NCI-H2227 (cell line): ENCODE measurements around the gene BABAM2.

Experiments
- DNase-seq: peaks from one replicate; lab custom pipeline; 2025; ENCODE audit not compliant: unreplicated experiment; lab: John Stamatoyannopoulos, UW

The BABAM2 gene

DNA sequence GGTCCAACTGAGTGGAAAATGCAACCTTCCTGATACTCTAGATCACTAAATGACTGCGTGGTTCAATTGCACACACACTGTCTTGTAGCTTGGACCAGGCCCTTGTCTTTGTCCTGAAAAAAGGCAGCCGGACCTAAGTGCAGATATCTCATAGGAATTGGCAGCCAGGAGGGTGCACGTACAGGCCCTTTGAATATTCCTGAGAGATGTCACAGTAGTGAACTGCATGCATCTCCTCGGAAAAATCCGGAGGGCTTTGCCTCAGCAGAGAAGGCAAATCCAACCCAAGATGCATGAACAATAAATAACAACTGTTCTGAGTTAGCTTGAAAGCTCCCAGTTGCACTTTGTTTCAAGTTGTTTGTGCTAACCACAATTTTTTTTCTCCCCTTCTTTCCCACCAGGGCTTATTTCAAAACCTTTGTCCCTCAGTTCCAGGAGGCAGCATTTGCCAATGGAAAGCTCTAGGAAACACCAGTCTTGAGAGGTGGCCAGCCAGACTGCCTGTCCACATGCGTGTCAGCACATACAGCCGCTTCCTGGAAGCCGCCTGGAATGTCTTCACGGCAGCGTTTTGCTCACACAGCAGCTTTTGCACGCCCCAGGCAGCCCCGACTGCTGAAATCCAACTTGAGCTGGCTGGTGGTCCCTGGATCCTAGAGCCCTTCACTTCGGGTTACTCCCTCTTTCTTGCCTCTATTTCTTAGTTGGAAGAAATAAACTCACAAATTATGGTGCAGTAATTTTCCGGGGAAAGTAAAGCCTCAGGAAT lies 447.7 kb downstream of the BABAM2 start:
- no peak for DNase-seq

DNA sequence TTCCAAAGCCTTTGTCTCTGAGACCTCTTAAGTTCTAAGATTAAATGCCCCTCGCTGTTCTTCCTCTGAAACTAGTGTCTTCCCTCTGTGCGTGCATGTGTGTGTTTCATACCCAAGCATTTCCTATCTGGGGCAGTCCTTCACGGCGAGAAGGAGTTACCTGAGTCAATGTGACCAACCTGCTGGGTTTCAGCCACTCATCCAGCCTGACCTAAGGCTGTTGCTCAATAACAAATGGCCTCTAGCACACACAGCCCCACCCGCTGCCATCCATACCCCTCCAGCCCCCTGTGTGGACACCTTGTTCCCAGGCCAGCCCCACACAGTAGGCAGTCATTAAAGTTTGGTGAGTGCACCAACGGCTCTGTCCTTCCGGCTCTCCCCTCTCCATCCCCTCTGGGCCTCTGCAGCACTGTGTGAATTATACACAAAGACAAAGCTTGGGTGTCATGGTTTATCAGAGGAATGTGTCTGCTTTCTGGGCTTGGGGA lies 448.3 kb downstream of the BABAM2 start:
- no peak for DNase-seq

DNA sequence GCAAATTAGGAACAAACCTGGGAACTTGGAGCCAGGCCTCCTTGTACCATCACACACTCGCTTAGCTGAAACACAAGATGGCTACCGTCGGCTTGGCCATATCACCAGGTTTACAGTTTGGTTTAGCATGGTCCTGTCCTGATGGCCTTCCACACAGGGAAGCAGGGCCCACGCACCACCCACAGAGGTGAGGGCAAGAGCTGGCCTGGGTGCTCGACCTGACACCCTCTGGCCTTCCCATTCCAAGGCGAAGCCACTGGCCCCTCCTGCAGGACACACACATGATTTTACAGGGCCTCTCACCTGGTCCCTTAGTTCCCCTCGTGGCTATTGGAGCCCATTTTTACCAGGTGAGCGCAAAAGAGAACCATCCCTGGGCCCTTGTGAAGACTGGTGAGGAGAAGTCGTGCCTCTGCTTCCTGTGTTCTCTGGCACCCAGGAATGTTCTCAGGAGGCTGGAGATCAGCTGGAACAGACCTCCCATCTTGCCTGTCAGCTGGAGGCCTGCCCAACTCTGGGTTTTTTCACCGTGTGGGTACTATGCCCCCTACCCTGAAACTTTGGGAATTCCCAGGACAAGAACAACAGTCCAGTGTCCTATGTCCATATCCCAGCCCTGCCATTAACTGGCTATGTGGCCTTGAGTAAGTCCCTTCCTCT lies 449.1 kb downstream of the BABAM2 start:
- no peak for DNase-seq

DNA sequence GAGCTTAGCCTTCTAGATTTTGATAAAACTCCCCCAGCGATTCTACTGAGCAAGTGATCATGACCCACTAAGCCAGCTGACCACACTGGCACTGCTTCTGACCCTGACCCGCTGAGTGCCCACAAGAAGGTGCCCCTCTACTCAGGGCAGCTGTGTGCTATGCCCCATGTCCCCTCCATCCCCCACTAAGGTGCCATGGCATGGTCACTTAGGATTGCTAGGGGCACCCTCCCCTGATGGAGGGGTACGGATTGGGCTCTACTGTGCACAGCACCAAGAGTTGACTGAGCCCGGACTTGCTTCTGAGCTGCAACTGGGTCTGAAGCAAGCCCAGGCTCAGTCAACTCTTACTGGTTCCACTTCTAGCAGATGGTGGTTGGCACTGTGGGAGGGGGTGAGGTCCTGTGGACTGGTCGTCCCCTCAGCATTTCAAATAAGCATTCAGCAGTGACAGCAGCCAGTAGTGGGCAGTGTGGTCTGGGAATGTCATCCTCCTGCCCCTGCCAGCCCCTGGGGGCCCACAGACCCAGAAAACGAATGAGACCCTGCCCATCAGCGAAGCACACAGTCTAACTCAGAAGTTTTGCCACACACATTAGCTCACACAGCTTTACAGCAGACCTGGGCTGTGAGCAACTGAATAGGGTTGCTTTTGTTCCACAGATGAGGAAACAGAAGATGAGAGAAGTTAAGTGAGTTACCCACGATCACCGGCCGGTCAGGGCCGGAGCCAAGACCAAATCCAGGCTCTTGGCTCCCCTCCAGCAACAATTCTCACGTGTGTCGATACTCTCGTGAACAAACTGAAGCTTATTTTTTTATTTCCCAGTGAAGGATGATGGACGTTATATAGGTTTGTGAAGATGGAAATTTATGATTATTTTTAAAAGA lies 450.0 kb downstream of the BABAM2 start:
- DNase-seq: no peak

DNA sequence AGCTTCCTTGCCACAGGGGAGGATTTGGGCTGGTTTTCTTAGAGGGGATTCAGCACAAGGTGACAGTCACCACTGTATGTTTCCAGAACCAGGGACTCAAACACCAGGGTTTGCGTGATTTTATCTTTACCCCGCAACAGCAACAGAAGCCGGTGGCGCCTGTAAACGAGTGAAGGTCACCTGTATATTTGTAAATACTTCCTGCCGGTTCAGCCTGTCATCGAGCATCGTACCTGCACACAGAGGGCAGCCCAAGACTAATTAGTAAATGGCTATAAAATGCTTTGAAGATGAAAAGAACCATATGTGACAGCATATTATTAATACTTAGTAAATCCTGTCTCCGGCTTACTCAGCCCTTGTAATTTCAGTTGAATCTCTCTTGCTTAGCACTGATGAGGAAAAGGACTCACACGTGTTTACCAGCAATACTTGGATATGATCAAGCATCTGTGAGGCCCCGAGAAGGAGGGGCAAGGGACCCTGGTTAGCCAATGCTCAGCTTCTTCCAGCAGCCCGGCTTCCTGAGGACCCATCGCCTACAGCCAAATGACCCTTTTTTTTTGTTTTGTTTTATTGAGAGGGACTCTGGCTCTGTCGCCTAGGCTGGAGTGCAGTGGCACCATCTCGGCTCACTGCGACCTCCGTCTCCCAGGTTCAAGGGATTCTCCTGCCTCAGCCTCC lies 450.8 kb downstream of the BABAM2 start:
- DNase-seq: no peak

DNA sequence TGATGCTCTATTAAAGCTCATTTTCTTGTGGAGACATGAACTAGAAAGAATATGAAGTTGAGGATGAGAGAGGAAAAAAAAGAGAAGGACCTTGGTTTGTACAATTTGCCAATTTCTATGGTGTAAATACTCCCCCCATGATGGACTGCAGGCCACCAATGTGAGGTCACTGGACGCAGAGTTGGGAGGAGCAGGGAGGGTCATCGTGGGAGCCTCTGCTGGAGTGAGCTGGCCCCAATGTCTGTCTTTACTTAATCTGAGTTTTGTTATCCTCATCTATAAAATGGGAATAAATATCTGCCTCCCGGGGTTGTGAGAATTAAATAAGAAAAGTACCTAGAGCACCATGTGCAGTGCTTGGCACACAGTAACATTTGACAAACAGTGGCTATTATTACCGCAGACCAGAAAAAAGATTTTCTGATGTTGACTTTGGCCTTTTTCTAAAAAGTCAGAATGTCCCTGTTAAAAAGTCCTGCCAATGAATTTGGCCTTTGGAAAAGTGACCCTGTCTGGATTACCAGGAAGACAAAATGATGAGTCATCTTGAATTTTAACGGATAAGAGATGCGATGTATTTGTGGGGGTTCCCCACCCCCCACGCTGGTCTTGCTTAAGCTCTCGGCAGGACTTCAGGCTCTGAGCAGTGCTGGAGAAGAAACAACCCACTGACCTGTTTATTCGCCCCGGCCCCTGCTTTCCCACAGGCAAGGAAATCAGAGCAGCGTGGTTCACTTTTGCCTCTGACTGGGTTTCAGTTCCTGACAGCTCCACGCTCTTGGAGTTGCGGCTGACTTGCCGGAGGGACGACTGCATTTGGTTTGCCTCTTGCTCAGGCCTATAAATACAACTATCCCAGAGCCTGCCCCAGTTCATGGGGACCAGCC lies 451.8 kb downstream of the BABAM2 start:
- DNase-seq: no peak

DNA sequence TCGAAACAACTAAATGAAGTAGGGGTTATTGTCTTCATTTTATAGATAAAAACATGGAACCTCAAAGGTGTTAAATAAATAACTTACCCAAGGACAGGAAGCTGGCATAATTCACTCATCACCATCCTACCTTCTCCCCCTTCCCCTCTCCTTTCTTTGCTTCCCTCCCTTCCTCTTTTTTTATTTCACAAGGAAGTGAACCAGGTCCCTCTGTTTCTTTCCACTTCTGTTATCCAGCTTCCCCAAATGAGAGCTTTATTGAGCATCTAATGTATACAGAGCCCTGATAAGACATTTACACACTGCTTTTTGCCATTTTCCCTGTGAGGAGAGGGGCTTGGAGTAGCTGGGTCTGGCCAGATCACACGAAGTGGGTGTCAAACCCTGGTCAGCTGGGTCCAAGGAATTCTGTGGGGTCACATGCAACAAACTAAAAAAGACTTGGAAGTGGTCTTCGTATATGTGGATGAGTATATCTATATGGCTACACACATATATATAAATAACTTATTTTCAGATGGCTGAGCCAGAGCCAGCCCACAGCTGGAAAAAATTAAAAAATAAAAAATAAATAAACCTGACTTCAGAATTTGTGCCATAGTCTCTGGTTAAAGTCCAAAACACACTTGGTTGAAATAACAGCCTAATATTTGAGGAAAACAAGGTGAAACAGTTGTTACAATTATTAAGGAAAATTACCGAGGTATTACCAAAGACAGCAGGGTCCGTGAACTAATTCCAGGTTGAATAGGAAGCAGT lies 452.8 kb downstream of the BABAM2 start:
- no peak for DNase-seq

DNA sequence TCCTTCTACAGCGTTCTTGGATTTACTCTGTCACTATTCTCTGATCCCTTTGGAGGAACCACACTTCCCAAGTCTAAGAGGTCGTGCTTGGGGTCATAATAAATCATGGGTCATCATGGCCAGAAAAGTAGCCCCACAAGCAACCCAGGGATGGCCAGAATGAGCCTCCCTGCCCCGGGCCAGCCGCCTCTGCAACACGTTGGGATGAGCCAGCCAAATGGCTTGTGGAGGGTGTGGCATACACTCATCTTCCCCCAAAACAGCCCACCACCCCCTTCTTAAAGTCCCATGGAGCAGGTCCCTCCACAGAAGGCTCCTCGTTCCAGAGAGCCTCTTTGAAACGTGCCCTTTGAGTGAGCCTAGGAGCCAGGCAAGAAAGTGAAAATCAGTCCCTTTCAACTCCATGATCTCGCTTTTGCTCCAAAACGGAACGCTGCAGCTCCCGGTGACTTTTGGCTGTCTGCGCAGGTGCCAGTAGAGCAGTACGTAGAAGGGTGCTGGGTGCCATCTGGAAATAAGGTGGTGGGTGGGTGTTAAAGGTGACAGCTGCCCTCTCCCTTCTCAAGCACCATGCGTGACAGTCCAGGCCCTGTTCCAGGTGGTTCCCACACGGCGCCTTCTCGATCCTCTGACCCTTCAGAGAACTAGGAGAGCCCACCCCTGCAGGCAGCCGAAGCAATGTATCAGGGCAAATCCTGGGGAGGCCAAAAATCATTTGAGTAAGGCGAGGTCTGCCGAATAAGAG lies 453.6 kb downstream of the BABAM2 start:
- DNase-seq: no peak

DNA sequence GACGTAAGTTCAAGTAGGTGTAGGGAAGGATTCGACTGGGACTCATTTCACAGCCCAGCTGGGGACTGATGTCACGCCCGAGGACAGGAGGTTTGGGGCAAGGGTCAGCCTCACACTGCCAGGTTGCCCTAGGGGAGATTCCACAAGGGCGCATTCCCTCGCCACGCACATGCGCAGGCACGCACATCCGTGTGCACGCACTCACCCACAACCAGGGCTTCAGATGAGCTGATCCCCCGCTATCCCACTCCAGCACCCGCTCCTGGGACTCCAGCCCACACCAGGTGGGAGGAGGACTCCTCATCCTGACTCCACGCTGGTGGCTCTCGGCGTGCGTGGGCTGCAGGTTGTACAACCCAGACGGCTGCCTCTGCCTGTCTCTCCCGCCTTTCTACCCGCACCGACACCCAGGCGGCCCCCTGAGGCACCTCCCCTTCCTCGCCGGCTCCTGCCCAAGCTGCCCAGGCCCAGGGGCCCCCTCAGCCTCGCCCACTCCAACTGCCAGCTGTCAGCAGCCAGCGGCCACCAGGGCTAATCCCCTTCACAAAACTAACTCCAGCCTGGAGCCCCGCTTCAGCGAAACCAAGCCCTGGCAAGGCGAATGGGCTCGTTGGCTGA lies 454.3 kb downstream of the BABAM2 start:
- DNase-seq: no peak

DNA sequence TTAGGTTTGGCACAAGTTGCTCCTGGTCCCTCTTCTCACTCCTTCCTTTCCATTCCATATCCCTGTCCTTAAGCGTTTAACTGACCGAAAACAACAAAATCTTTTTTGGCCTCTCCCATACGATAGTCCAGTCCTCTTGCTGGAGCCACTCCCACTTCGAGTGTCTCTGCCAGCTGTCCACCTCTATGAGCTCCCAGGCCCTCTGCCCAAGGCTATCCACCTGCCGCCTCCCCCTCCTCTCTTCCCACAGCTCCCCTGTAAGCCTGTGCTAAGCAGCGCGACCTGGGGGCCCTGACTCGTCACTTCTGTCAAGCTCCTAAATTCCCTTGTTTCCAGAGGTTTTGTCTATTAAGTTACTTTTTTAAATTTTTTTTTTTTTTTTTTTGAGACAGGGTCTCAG lies 455.1 kb downstream of the BABAM2 start:
- no peak for DNase-seq

DNA sequence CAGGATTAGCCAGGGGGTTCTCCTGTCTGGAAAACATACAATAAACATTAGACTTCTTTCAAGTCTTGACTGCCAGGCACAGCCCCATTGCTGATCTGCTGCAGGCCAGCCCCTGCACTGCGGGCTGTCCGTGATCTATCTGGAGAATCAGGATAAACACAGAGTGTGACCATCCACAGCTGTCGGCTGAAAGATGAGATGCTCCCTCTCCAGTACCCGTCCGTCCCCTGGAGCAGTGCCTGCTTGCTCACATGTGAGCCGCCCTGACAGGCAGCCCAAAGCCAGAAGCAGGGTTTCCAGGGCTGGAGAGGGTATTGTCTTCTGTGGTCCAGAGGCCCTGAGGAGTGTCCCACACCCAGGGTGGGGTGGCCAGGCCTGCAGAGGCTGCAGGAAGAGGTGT lies 456.1 kb downstream of the BABAM2 start:
- no peak for DNase-seq

DNA sequence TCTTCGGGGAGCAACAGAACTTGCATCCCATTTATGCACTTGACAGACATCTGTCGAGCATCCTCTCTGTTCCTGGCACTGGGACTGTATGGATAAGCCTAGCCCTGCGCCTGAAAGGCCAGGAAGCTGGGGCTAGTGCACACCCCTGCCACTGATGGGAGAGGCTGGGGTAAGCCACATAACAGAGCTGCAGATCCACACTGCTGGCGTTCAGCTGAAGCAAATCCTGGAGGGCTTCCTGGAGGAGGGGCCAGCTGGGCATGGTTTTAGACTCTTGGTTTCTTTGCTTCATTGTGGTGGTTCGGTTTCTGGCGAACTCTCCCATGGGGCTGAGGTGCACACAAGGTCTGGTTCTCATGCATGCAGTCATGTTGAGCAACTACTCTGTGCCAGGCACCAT lies 456.7 kb downstream of the BABAM2 start:
- DNase-seq: no peak

DNA sequence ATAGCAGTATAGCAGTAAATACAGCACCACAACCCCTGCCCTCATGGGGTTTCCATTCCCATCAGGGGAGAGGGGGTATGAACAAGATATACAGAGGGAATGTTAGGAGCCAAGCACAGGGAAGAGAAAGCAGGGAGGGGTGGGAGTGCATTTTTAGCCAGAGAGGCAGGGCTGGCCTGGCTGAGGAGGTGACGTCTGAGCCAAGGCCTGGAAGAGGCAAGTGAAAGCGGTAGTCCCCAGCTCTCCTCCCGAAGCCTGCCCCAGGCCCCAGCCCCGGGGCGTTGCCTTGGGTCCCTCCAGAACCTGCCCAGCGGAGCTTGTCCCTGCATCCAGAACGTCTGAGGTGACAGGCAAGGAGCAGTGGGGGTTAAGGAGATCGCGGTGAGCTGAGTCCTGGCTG lies 457.1 kb downstream of the BABAM2 start:
- DNase-seq: no peak

DNA sequence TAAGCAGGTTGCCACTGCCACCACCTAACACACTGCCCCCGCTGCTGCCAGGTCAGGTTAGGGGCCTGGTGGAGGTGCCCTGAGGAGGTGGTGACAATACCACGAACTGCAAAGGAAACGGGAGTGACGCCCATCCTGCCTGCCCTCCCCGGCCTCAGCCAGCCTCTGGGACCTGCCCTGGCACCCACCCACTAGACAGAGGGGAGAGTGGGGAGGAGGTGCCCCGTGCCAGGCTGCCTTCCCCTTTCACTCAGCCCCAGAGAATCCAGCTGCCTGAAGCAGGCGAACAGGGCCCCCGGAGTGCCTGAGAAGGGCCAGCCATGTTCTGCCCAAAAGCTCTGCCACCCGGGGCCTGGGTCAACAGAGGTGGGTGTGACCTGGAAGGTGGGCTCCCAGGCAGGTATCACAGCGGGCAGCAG lies 457.6 kb downstream of the BABAM2 start:
- no peak for DNase-seq

DNA sequence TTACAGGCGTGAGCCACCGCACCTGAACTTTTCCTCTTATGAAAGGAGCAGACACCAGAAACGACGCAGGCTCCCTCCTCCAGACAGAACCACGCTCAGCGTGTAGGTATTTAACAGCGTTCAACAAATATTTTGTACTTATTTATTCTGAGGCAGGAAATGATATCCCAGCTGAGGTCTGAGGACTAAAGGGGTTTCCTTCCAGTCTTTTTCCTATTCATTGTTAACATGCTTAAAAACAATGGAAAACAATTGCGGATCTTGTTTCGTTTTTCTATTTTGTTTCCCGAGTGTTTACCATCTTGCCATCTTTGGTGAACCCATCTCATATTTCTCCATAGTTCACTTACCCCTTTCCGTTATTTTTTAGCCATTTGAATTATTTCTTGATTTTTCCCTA lies 458.4 kb downstream of the BABAM2 start:
- no peak for DNase-seq

DNA sequence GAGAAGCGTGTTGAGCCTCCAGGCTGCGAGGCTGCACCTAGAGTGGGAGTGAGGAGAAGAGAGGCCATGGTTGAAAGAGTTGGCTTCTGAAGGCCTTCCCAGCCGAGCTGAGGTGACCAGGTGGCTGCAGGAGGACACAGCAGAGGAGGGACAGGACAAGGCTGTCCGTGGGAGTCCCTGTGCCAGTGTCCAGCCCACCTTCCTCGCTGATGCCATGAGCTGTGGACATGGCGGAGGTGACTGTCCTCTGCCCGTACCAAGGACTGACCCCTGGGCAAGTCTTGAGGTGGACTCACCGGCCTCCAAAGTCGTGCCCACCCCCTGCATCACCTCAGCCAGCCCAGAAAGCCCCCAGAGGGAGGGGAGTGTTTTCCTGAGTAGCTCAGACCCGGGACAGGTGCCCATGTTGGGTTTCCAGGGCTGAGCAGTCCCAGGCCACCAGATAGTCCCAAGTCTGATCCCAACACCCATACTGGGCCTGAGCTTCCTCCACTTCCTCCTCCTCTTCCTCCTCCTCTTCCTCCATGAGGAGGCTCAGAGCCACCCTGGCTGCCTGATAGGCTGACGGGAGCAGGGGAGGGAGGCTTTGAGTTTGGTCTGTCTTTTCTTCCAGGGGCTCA lies 459.1 kb downstream of the BABAM2 start:
- DNase-seq: no peak

DNA sequence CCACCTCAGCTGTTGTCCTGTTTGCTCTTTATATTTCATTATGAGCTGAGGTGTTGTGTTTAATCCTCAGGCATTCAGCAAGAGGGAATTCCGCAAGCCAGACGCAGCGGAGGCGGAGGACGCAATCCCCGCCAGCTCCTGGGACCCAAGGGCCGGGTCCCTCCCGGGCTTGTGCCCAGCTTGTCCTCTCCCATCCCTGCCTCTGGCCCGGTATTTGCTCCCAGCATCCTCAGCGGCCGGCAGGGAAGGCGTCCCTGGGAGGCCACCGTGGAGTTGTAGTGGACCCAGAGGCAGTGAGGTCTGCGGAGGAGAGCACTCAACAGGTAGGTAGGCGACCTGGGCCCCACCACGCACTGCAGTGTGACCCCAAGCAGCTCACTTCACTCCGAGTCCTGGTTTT lies 459.7 kb downstream of the BABAM2 start:
- DNase-seq: no peak

DNA sequence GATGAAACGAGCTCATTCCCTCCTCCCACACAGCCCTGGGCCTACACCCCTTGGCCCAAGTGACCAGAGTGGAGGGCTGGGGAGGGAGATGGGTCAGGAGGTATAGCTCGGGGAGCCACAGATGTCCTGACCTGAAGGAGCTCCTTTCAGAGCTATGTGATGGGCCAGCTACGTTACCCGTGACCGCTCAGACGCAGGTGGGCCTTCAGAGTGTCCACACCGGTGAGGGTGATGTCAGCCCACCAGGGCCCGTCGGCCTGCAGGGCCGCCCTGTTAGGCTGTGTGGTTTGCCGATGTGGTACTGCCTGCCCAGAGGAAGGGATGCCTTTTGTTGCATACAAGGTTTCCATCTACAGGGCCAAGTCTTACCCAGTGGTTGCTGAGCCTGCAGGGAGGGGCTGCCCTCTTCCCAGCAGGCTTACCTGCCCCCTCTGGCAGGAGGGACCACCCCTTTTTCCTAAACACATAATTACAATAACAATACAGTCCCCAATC lies 460.3 kb downstream of the BABAM2 start:
- no peak for DNase-seq
